Stimulated activated CD4-positive, alpha-beta T cell treated with anti-CD3 and anti-CD28 coated beads, Interleukin-4, amount 100 ng/mL, for 1 hour (primary cell): Measurements from ENCODE around the gene PDLIM3.

Source experiments
- DNase-seq: peaks from one replicate; pipeline ENCODE4 v3.0.0-alpha.2; 2020

PDLIM3 gene

GRCh38 chr4:185468999-185469398 lies 66.3 kb downstream of the PDLIM3 start:
- DNase-seq: no peak

GRCh38 chr4:185467991-185468390 lies 67.3 kb downstream of the PDLIM3 start:
- DNase-seq: no peak

GRCh38 chr4:185467101-185467500 lies 68.2 kb downstream of the PDLIM3 start:
- no peak for DNase-seq

GRCh38 chr4:185465707-185466106 lies 69.6 kb downstream of the PDLIM3 start:
- no peak for DNase-seq

GRCh38 chr4:185464887-185465286 lies 70.4 kb downstream of the PDLIM3 start:
- DNase-seq: no peak

GRCh38 chr4:185464183-185464582 lies 71.1 kb downstream of the PDLIM3 start:
- no peak for DNase-seq

- DNase-seq: no peak
Measured at GRCh38 chr4:185463541-185463940, 71.8 kb downstream of the PDLIM3 start.

- no peak for DNase-seq
Measured at GRCh38 chr4:185461565-185461964, 73.7 kb downstream of the PDLIM3 start.

GRCh38 chr4:185457136-185457535 lies 78.2 kb downstream of the PDLIM3 start:
- DNase-seq: no peak

- DNase-seq: no peak
Measured at GRCh38 chr4:185456131-185456530, 79.2 kb downstream of the PDLIM3 start.
